GM12872 (cell line): ENCODE measurements around the gene CLDN17.

Experiments
- CTCF ChIP-seq: IDR thresholded peaks from 3 replicates; pipeline ENCODE4 v1.5.1; 2011; ENCODE audit warnings: low read depth, mild to moderate bottlenecking, low read length, moderate library complexity; ENCODE audit not compliant: insufficient read depth

Gene CLDN17

GRCh38 chr21:30194701-30195299, 28.2 kb upstream of the CLDN17 start:
- peak; percentile 22; the same call in 1 of the 3 replicates for TF ChIP-seq CTCF

- no peak for TF ChIP-seq CTCF
Observed at GRCh38 chr21:30193201-30193600, 26.6 kb upstream of the CLDN17 start.

- no peak for TF ChIP-seq CTCF
Observed at GRCh38 chr21:30190554-30190953, 23.9 kb upstream of the CLDN17 start.

GRCh38 chr21:30189773-30190172, 23.2 kb upstream of the CLDN17 start:
- no peak for TF ChIP-seq CTCF

GRCh38 chr21:30186242-30186641, 19.6 kb upstream of the CLDN17 start:
- TF ChIP-seq CTCF = no peak

- no peak for TF ChIP-seq CTCF
Observed at GRCh38 chr21:30168086-30168485, 1.5 kb upstream of the CLDN17 start.

- TF ChIP-seq CTCF = no peak
Observed at GRCh38 chr21:30166171-30166570, 434 bp downstream of the CLDN17 start.

GRCh38 chr21:30164796-30165195, 1.8 kb downstream of the CLDN17 start:
- TF ChIP-seq CTCF = no peak
